AG09319 (cell line): ENCODE results near the gene RUBCN.
A peak's percentile ranks its signal among the peaks of the same experiment; 100 is the strongest.

Experiments used
- DNase-seq: peaks from one replicate; pipeline ENCODE4 v3.0.0-alpha.2; 2010; ENCODE audit warnings: low read depth; ENCODE audit errors: extremely low read depth
- TF ChIP-seq, protein P1 (sequence below): IDR thresholded peaks from 2 replicates; pipeline ENCODE4 v1.5.1; 2011; ENCODE audit warnings: low read depth, mild to moderate bottlenecking, inconsistent platforms, low read length, moderate library complexity

The RUBCN gene

DNA sequence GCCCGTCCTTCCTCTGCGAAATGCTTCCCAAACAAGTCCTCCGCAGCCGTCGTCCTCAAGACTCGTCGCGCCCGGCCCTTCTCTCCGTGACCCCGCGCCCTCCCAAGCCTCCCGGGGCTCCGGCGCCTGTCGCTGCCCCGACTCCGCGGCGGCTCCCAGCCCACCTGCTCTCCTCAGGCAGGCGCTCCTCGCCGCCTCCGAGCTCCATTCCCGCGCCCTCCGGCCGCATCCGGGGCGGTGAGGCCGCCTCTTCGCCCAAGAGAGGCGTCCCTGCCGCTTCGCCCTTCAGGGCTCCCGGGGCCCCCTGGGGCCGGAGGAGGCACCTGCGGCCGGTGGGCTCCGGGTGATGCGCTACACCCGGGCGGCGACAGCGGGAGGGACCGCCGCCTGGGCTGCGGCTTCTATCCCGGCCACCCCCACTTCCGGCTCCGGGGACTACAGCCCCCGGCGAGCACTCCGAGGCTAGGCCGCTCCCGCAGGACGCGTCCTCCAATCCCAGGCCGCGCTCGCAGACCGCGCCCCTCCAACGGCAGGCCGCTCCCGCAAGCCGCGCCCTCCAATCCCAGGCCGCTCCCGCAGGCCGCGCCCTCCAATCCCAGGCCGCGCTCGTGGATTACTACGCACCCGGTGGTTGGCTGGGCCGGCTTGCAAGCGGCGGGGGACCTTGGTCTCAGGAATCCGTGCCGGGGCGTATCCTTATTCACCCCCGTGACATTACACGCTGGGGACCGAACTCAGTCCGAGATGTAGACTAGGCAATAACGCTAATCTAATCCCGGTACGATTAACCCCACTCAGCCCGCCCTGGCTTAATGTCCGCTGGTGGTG lies at the start of gene RUBCN:
Gene RUBCN, minus strand, starts transcription at position 414 of the 828 bp plus-strand sequence. Its CDS starts 185 bp downstream, at position 229.
- TF ChIP-seq, protein P1, sequence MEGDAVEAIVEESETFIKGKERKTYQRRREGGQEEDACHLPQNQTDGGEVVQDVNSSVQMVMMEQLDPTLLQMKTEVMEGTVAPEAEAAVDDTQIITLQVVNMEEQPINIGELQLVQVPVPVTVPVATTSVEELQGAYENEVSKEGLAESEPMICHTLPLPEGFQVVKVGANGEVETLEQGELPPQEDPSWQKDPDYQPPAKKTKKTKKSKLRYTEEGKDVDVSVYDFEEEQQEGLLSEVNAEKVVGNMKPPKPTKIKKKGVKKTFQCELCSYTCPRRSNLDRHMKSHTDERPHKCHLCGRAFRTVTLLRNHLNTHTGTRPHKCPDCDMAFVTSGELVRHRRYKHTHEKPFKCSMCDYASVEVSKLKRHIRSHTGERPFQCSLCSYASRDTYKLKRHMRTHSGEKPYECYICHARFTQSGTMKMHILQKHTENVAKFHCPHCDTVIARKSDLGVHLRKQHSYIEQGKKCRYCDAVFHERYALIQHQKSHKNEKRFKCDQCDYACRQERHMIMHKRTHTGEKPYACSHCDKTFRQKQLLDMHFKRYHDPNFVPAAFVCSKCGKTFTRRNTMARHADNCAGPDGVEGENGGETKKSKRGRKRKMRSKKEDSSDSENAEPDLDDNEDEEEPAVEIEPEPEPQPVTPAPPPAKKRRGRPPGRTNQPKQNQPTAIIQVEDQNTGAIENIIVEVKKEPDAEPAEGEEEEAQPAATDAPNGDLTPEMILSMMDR: no peak
- DNase-seq: peak; percentile 79

DNA sequence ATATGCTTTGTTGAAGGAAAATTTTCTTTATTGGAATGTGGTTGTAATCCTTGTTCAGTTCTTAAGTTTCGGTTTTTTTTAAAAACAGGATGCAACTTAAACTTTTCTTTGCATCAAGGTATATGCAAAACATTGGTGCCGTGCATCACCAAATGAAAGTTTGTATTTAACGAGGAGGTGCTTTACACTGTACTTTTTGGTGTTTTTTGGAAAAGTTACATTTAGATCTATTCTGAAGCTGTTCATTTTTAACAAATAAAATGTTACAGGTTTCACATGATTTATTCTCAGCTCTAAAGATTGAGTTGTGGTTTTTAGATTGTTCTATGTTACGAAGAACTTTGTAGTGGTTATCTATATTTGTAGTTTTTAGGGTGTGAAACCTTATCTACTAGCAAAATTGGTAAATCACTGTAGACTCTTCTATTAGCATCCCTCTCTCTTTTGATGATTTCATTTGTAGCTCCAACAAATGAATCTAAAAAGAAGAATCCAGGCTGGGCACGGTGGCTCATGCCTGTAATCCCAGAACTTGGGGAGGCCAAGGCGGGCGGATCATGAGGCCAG lies 47.4 kb upstream of the RUBCN start:
- TF ChIP-seq, protein P1: no peak
- DNase-seq: no peak

DNA sequence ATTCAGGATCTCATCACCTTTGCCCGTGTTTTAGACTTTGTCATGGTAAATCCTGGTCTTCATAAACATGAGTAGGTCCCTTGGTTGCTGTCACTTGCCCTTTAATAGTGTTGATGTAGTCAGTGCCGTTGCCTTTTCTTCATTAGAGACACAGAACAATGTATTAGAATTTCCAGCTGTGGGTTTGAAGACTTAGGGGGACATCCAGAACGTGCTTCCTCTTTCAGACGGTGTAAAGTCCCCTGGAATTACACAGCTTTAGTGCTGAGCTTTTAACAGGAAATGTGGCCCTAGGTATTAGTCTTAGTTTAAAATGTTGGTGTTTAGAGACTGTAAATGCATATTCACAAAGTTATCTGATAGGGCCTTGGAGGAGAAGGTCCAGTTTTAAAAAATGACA lies 45.5 kb upstream of the RUBCN start:
- DNase-seq: no peak
- TF ChIP-seq, protein P1: no peak

DNA sequence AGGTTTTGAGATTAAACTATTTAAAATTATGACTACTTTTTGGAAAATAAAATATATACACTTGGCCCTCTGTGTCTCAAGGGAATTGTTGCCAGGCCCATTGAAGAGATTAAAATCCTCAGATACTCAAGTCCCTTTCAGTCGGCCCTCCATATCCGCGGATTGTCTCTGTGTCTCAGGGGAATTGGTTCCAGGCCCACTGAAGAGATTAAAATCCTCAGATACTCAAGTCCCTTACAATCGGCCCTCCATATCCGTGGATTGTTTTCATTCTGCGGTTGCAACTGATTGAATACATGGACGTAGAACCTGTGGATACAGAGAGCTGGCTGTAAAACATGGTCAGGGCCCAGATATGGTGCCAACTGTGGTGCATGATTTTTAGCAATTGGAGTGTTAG lies 38.6 kb upstream of the RUBCN start:
- TF ChIP-seq, protein P1: no peak
- DNase-seq: no peak

DNA sequence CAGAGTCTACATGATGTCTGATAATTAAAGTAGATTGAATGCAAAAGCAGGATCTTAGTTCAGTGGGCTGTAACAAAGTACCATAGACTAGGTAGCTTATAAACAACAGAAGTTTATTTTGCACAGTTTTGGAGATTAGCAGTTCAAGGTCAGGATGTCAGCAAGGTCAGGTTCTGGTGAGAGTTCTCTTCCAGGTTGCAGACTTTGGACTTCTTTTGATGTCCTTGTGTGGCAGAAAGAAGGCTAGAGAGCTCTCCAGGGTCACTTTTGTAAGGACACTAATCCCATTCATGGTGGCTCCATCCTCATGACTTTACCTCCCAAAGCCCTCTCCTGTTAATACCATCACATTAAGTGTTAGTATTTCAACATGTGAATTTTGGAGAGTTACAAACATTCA lies 25.1 kb upstream of the RUBCN start:
- no peak for DNase-seq
- TF ChIP-seq, protein P1: no peak

DNA sequence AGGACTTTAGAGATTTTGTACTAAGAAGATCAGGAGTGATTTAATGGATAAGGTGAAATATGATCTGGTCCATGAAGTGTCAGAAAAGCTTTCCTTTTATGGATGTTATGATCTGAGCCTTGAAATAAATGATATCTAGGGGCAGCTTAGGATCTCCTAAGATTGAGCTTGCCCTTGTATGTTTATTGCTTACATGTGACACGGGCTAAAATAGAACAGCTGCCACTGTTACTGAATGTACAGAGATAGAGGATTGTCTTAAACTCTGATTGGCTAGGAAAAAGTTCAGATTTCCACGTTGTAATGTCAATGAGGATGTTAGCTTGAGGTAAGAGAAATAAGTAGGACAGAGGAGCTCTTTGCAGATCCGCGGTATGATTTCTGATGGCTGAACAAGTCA lies 21.8 kb upstream of the RUBCN start:
- no peak for DNase-seq
- TF ChIP-seq, protein P1: no peak

DNA sequence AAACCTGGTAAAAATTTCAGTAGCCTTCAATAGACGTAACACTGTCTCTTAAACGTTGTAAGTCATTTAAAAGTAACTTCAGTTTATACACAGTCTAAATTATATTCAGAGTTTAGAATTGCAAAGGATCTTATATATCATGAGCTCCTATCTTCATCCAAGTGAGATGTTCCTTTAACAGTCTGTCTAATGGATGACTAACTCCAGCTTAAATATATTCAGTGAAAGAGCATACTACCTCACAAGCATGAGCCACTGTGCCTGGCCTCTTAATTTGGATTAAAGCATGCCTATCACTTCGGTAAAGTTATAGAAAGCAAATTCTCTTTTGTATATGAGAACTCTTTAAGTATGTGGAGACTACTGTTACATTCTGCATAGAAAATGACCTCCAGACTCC lies 20.0 kb upstream of the RUBCN start:
- no peak for DNase-seq
- TF ChIP-seq, protein P1: no peak
